Trophoblast cell (in vitro differentiated cells and primary cell): Measurements from ENCODE around the gene CAMK4. TPM values are rescaled to one million over a fixed set of nuclear protein-coding genes. Genes with fewer than 3 reads are reported as not detected.
A peak's percentile ranks its signal among the peaks of the same experiment; 100 is the strongest.

Source experiments
- DNase-seq, 2 donors: peaks; one replicate each; pipeline ENCODE4 v3.0.0-alpha.2; 2016
- H2AFZ ChIP-seq: 2 replicates; pipeline ENCODE4 v1.6.1; 2013; ENCODE audit warnings: low read length, moderate library complexity, mild to moderate bottlenecking; ENCODE audit not compliant: insufficient read depth, poor library complexity
- H2AK5ac ChIP-seq: 2 replicates; pipeline ENCODE4 v1.6.1; 2013; ENCODE audit warnings: mild to moderate bottlenecking, low read length
- H2BK120ac ChIP-seq: 2 replicates; pipeline ENCODE4 v1.6.1; 2013; ENCODE audit warnings: low read length, mild to moderate bottlenecking, moderate library complexity; ENCODE audit not compliant: insufficient read depth, poor library complexity
- H2BK12ac ChIP-seq: 2 replicates; pipeline ENCODE4 v1.6.1; 2013; ENCODE audit warnings: mild to moderate bottlenecking, low read length, moderate library complexity
- H2BK5ac ChIP-seq: 2 replicates; pipeline ENCODE4 v1.6.1; 2013; ENCODE audit warnings: low read length, low read depth, moderate library complexity, mild to moderate bottlenecking; ENCODE audit not compliant: poor library complexity
- H3K14ac ChIP-seq: 2 replicates; pipeline ENCODE4 v1.6.1; 2013; ENCODE audit warnings: mild to moderate bottlenecking, low read length
- H3K18ac ChIP-seq: 2 replicates; pipeline ENCODE4 v1.6.1; 2013; ENCODE audit warnings: mild to moderate bottlenecking, low read length
- H3K23ac ChIP-seq: 2 replicates; pipeline ENCODE4 v1.6.1; 2013; ENCODE audit warnings: low read length
- H3K27ac ChIP-seq: 2 replicates; pipeline ENCODE4 v1.5.1; 2013; ENCODE audit warnings: low read depth, mild to moderate bottlenecking, inconsistent platforms, low read length, moderate library complexity
- H3K27me3 ChIP-seq: 2 replicates; pipeline ENCODE4 v1.6.1; 2013; ENCODE audit warnings: inconsistent platforms, mild to moderate bottlenecking, low read length, moderate library complexity; ENCODE audit not compliant: insufficient read depth
- H3K36me3 ChIP-seq, 2 experiments: 1 replicate in 1 of 2; 2 replicates in 1 of 2; pipeline ENCODE4 v1.6.1; 2013; ENCODE audit warnings: low read length in 2 of 2, mild to moderate bottlenecking in 2 of 2, moderate library complexity in 1 of 2; ENCODE audit not compliant: insufficient read depth in 2 of 2, control insufficient read depth in 1 of 2
- H3K4ac ChIP-seq: 2 replicates; pipeline ENCODE4 v1.6.1; 2013; ENCODE audit warnings: low read depth, mild to moderate bottlenecking, low read length, moderate library complexity
- H3K4me1 ChIP-seq, 2 experiments: 1 replicate in 1 of 2; 2 replicates in 1 of 2; pipeline ENCODE4 v1.6.1; 2013; ENCODE audit warnings: low read length in 2 of 2, mild to moderate bottlenecking in 2 of 2, moderate library complexity in 1 of 2; ENCODE audit not compliant: insufficient read depth in 2 of 2, control insufficient read depth in 1 of 2
- H3K4me2 ChIP-seq: 2 replicates; pipeline ENCODE4 v1.6.1; 2013; ENCODE audit warnings: inconsistent platforms, mild to moderate bottlenecking, low read length, moderate library complexity
- H3K4me3 ChIP-seq: 2 replicates; pipeline ENCODE4 v1.5.1; 2013; ENCODE audit warnings: mild to moderate bottlenecking, low read depth, low read length, inconsistent platforms
- H3K79me1 ChIP-seq: one replicate; pipeline ENCODE4 v1.6.1; 2013; ENCODE audit warnings: low read length
- H3K79me2 ChIP-seq: 2 replicates; pipeline ENCODE4 v1.6.1; 2013; ENCODE audit warnings: low read length, mild to moderate bottlenecking; ENCODE audit not compliant: control insufficient read depth, insufficient read depth, poor library complexity
- H3K9ac ChIP-seq: 2 replicates; pipeline ENCODE4 v1.6.1; 2013; ENCODE audit warnings: mild to moderate bottlenecking, low read length
- H3K9me3 ChIP-seq: 2 replicates; pipeline ENCODE4 v1.6.1; 2013; ENCODE audit warnings: low read depth, mild to moderate bottlenecking, control low read depth, inconsistent platforms, low read length; ENCODE audit not compliant: insufficient read depth
- H4K12ac ChIP-seq: 2 replicates; pipeline ENCODE4 v1.6.1; 2013; ENCODE audit warnings: low read depth, mild to moderate bottlenecking, low read length, moderate library complexity
- H4K8ac ChIP-seq: 2 replicates; pipeline ENCODE4 v1.6.1; 2013; ENCODE audit warnings: low read depth, mild to moderate bottlenecking, low read length, moderate library complexity
- H4K91ac ChIP-seq: one replicate; pipeline ENCODE4 v1.6.1; 2013; ENCODE audit warnings: low read depth, mild to moderate bottlenecking, low read length, moderate library complexity
- WGBS: extraction: QIAGEN DNeasy Blood & Tissue Kit; methylation state at CpG from one replicate; pipeline ENCODE4 v1.1.7; 2013; ENCODE audit warnings: missing lambda C conversion rate; ENCODE audit not compliant: insufficient read length, insufficient coverage; ENCODE audit errors: extremely low coverage; 5-methylcytosine and 5-hydroxymethylcytosine counted together
- polyA plus RNA-seq: library from polyadenylated mRNA; stranded (reverse); fragments of 200-250 nt; gene quantifications from 2 replicates; pipeline ENCODE4 v1.2.3, GENCODE V29; 2013

The CAMK4 gene
- polyA plus RNA-seq = 0.67 and 0.85 TPM in 2 replicates

GRCh38 chr5:111223787-111224560 lies at the start of gene CAMK4:
TSS of gene CAMK4 (plus strand) at chr5:111224384. CDS start at chr5:111224484, 100 bp downstream.
- Histone ChIP-seq H3K36me3 (no peaks in the 10 kb centered on the region), H2BK12ac (no peak within 1 kb of the TSS), H3K4me1 (peaks cover 3 to 10% of the 10 kb centered on the region in 2 experiments), H3K9ac (peak within 1 kb of the TSS; percentile 28), H2AFZ (peak within 1 kb of the TSS; percentile 41), H4K91ac (no peak within 1 kb of the TSS), H3K9me3 (peaks cover 2% of the 10 kb centered on the region), H3K79me1 (no peaks in the 10 kb centered on the region), H3K27ac (no peak within 1 kb of the TSS), H2BK120ac (no peak within 1 kb of the TSS), H4K12ac (no peak within 1 kb of the TSS), H2BK5ac (no peak within 1 kb of the TSS), H3K79me2 (no peaks in the 10 kb centered on the region), H3K4me3 (peak within 1 kb of the TSS; percentile 74), H3K4me2 (peak within 1 kb of the TSS; percentile 82), H3K14ac (no peak within 1 kb of the TSS), H2AK5ac (no peak within 1 kb of the TSS), H3K27me3 (peaks cover 9% of the 10 kb centered on the region), H4K8ac (no peak within 1 kb of the TSS), H3K23ac (no peak within 1 kb of the TSS), H3K18ac (no peak within 1 kb of the TSS), H3K4ac (no peak within 1 kb of the TSS)
- no CpG with 5 or more reads among the region's 89 CpGs for WGBS
- DNase-seq = peak in 1 of 2 donors; percentile 20

- Histone ChIP-seq H2BK120ac (no peak overlapping the region), H3K27me3 (no peaks in the 10 kb centered on the region), H2BK5ac (no peak overlapping the region), H3K14ac (no peak overlapping the region), H2BK12ac (no peak overlapping the region), H2AK5ac (no peak overlapping the region), H3K36me3 (no peaks in the 10 kb centered on the region), H3K79me1 (no peaks in the 10 kb centered on the region), H3K4me2 (no peak overlapping the region), H3K79me2 (no peaks in the 10 kb centered on the region), H3K4me1 (no peaks in the 10 kb centered on the region), H3K4ac (no peak overlapping the region), H3K9me3 (no peaks in the 10 kb centered on the region), H4K12ac (no peak overlapping the region), H3K18ac (no peak overlapping the region), H3K27ac (no peak overlapping the region), H4K91ac (no peak overlapping the region), H4K8ac (no peak overlapping the region), H3K4me3 (no peak overlapping the region), H3K9ac (no peak overlapping the region), H2AFZ (no peak overlapping the region), H3K23ac (no peak overlapping the region)
- WGBS = no CpG with 5 or more reads among the region's 3 CpGs
- DNase-seq = no peak
Measured at GRCh38 chr5:111183064-111183463, 41.1 kb upstream of the CAMK4 start.

- no peak overlapping the region for H4K8ac ChIP-seq
- no peak overlapping the region for H3K4me3 ChIP-seq
- H3K4me2 ChIP-seq = no peak overlapping the region
- no peak for DNase-seq
- no CpG with 5 or more reads among the region's 1 CpG for WGBS
- no peak overlapping the region for H4K91ac ChIP-seq
- no peak overlapping the region for H3K23ac ChIP-seq
- no peak overlapping the region for H3K4ac ChIP-seq
- no peak overlapping the region for H3K14ac ChIP-seq
- no peak overlapping the region for H2BK120ac ChIP-seq
- no peaks in the 10 kb centered on the region for H3K27me3 ChIP-seq
- H3K79me2 ChIP-seq = no peaks in the 10 kb centered on the region
- H3K18ac ChIP-seq = no peak overlapping the region
- H3K79me1 ChIP-seq = no peaks in the 10 kb centered on the region
- no peaks in the 10 kb centered on the region for H3K4me1 ChIP-seq
- no peaks in the 10 kb centered on the region for H3K36me3 ChIP-seq
- no peak overlapping the region for H4K12ac ChIP-seq
- H2AK5ac ChIP-seq = no peak overlapping the region
- H3K9ac ChIP-seq = no peak overlapping the region
- no peak overlapping the region for H3K27ac ChIP-seq
- no peak overlapping the region for H2BK12ac ChIP-seq
- no peak overlapping the region for H2BK5ac ChIP-seq
- no peak overlapping the region for H2AFZ ChIP-seq
- no peaks in the 10 kb centered on the region for H3K9me3 ChIP-seq
Measured at GRCh38 chr5:111187079-111187478, 37.1 kb upstream of the CAMK4 start.

- Histone ChIP-seq H3K9me3 (no peaks in the 10 kb centered on the region), H3K4me2 (no peak overlapping the region), H2AK5ac (no peak overlapping the region), H4K12ac (no peak overlapping the region), H3K4me3 (no peak overlapping the region), H2BK120ac (no peak overlapping the region), H2BK12ac (no peak overlapping the region), H3K79me2 (no peaks in the 10 kb centered on the region), H2AFZ (no peak overlapping the region), H2BK5ac (no peak overlapping the region), H3K4ac (no peak overlapping the region), H3K18ac (no peak overlapping the region), H3K27ac (no peak overlapping the region), H3K4me1 (no peaks in the 10 kb centered on the region), H3K27me3 (no peaks in the 10 kb centered on the region), H3K79me1 (no peaks in the 10 kb centered on the region), H4K8ac (no peak overlapping the region), H3K14ac (no peak overlapping the region), H3K23ac (no peak overlapping the region), H3K36me3 (no peaks in the 10 kb centered on the region), H3K9ac (no peak overlapping the region), H4K91ac (no peak overlapping the region)
- WGBS = no CpG with 5 or more reads among the region's 1 CpG
- DNase-seq = no peak
Measured at GRCh38 chr5:111194053-111194452, 30.1 kb upstream of the CAMK4 start.
